Right lung (tissue), 5 donors: ENCODE results near the gene SERPING1. TPM values are rescaled to one million over a fixed set of nuclear protein-coding genes. Genes with fewer than 3 reads are reported as not detected.

Experiments used
- DNase-seq, 2 donors: peaks; one replicate each; pipeline ENCODE4 v3.0.0-alpha.2; 2013
- polyA plus RNA-seq, 5 donors: library from polyadenylated mRNA; unstranded; fragments of 120-200 nt; gene quantifications; one replicate each; pipeline versions ENCODE4 v1.2.1 to v1.2.3, GENCODE V29; 2013; ENCODE audit warnings: inconsistent platforms in 1 of 5, low replicate concordance in 1 of 5; ENCODE audit not compliant: insufficient read length in 5 of 5, insufficient read depth in 1 of 5

Gene SERPING1
- polyA plus RNA-seq, 5 donors = 172 to 210 (median 183) TPM

DNA sequence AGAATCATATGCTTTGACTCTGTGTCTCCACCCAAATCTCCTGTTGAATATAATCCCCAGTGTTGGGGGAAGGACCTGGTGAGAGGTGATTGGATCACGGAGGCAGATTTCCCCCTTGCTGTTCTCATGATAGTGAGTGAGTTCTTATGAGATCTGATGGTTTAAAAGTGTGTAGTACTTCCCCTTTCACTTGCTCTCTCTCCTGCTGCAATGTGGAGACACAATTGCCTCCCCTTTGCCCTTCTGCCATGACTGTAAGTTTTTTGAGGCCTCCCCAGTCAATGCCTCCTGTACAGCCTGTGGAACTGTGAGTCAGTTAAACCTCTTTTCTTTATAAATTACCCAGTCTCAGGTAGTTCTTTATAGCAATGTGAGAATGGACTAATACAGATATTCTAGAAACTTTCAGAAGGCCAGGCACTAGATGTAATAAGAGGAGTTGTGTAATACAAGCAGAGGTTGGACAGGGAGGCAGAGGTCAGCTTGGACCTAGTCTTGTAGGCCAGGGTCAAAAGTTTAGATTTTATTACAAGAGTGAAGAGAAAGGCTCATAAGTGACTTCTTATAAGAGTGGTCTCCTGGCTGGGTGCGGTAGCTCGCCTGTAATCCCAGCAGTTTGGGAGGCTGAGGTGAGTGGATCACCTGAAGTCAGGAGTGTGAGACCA, 9.3 kb upstream of the SERPING1 start:
- no peak for DNase-seq

DNA sequence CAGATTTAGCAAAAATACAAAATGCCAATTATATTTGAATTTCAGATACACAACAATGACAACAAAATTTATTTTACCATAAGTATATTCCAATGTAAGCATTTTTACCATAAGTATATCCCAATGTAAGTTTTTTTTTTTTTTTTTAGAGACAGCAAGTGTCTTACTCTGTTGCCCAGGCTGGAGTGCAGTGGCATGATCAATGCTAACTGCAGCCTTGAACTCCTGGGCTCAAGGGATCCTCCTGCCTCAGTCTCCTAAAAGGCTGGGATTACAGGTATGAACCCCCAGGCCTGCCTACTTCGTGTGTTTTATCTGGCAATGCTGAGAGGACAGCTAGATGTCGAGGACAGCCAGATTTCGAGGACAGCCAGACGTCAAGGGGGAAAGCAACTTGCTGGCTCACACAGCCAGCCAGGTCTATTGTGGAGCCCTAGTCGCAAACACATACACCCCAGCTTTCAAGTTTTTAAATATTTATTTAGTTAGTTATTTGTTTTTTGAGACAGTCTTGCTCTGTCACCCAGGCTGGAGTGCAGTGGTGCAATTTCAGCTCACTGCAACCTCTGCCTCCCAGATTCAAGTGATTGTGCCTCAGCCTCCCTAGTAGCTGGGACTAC, 1.1 kb upstream of the SERPING1 start:
- DNase-seq = no peak

DNA sequence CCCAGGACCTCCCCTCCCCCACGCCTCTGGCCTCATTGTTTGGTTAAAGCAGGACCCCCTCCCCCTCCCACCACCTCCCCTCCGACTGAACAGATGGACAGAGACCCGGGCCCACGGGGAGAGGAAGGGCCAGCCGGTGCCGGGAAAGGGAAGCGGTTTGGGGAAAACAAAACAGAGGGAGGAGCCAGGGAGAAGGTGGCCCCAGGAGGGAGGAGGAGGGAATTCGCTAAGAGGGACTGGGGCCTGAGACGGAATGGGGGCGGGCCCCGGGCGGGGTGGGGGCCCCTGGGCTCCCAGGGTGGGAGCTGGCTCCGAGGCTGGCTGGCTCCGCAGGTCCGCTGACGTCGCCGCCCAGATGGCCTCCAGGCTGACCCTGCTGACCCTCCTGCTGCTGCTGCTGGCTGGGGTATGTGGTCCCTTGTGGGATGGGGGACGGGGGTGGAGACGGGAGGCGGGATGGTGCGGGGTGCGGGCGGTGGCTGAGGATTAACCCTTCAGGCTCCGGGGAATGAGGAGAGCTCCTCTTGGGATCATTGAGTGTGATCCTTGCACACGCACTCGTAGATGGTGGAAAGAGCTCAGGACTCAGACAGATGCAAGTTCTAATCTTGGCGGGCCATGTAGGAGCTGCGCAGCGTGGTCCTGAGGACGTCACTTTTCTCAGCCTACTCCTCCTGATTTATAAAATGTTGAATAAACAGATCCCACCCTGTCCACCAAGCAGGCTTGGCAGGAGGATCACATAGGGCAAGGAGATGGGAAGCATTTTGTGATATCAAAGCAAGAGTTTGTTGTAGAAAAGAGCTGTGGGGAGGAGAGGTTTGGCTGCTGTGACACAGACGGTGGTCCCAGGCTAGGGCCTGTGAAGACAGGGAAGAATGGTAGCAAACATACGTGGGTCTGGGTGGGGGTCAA, 688 bp downstream of the SERPING1 start:
- peak; percentile 87 to 91 for DNase-seq

GRCh38 chr11:57598831-57599155, 1.3 kb downstream of the SERPING1 start:
- peak in 1 of 2 donors; percentile 40 for DNase-seq

DNA sequence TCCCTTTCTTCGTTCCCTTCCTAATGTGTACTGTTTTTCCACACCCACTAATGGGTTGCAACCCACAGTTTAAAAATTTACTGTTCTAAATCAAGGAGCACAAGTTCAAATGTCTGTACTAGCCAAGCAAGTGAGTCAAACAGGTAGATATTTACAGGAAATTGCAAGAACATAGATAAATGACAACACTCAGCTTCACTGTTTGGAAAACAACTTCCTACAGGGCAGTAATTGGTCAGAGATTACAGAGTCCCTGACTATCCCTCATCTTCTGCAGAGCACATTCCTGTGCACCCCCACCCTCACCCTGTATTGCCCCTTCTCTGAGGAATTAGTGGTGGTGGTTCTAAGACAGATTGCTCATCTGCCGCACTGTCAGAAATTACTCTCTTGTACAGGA, 1.9 kb downstream of the SERPING1 start:
- no peak for DNase-seq

GRCh38 chr11:57601297-57601696, 3.8 kb downstream of the SERPING1 start:
- no peak for DNase-seq

DNA sequence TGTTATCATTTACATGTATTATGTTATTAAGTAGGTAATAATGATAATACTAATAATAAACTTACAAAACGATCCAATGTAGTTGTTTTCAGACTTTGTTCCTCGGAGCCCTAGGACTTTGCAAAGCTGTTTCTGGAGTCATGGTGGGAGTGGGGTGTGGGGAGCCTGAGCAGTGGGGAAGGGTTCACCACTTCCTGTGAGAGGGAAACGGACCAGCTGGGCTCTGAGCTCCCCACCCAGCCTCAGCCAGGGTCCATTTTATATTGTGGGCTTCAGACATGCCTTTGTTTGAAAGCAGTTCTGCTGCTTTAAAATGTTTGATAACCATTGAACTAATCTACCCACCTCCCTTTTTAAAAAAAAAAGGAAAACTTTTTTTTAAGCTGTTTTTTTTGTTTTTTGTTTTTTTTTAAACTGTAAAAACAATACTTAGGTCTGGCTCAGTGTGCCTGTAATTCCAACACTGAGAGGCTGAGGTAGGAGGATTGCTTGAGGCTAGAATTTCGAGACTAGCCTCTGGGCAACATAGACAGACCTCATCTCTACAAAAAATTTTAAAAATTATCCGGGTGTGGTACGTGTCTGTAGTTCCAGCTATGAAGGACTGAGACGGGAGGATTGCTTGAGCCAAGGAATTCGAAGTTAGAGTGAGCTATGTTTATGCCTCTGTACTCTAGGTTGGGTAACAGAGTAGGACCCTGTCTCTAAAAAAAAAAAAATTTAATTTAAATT, 7.0 kb downstream of the SERPING1 start:
- peak; percentile 74 to 75 for DNase-seq

DNA sequence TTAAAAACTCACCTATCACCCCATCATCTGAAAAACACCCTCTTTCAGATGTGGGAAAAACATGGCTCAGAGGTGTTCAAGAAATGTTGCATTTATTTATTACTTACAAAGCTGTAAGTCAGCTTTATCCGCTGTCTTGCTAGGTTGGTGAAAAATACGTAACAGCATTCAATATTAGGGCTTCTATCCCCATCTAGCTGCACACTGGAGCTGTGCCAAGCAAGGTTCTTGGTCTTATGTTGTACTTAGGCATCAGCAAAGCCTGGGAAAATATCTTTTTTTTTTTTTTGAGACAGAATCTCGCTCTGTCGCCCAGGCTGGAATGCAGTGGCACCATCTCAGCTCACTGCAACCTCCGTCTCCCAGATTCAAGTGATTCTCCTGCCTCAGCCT, 7.5 kb downstream of the SERPING1 start:
- DNase-seq = peak in 1 of 2 donors; percentile 25

- no peak for DNase-seq
These were observed 12.7 kb downstream of the SERPING1 start for GRCh38 chr11:57610170-57610569.

DNA sequence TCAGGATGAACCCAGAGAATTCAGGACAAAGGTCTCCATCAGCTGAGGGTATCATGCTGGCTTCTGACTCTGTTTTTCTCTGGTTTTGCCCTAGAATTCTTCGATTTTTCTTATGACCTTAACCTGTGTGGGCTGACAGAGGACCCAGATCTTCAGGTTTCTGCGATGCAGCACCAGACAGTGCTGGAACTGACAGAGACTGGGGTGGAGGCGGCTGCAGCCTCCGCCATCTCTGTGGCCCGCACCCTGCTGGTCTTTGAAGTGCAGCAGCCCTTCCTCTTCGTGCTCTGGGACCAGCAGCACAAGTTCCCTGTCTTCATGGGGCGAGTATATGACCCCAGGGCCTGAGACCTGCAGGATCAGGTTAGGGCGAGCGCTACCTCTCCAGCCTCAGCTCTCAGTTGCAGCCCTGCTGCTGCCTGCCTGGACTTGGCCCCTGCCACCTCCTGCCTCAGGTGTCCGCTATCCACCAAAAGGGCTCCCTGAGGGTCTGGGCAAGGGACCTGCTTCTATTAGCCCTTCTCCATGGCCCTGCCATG, 16.8 kb downstream of the SERPING1 start:
- no peak for DNase-seq

DNA sequence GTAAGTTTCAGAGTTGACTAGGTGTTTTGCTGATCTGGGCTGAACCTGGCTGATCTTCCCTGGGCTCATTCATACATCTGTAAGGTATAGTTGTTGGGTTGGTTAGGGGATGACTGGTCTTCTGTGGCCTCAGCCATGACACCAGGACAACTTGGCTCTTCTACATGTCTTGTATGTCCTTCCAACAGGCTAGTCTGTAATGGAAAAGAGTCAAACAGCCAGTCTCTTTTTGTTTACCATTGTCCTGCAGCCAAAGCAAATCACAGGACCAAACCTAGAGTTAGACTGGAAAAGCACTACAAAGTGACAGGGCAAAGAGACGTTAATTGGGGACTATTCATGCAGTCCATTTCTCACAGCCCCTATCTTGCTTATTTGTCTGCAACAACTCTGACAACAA, 17.8 kb downstream of the SERPING1 start:
- DNase-seq = no peak

GRCh38 chr11:57616595-57616994, 19.1 kb downstream of the SERPING1 start:
- DNase-seq = no peak

DNA sequence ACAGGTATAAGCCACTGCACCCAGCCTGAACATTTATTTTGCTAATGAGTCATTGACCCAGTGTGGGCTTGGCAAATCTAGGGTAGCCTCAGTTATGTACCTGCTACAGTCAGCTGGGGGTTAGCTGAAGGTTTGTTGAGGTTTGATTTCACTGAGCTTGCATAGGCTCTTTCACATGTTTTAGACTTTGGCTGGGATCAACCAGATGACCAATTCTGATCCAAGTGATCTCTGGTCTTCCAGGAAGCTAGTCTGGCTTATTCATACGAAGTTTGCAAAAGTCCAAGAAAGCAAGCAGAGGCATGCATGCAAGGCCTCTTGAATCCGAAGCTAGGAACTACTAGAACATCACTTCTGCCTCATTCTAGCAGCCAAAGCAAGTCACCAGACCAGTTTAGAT, 21.0 kb downstream of the SERPING1 start:
- DNase-seq = no peak

GRCh38 chr11:57619331-57619730, 21.8 kb downstream of the SERPING1 start:
- no peak for DNase-seq

DNA sequence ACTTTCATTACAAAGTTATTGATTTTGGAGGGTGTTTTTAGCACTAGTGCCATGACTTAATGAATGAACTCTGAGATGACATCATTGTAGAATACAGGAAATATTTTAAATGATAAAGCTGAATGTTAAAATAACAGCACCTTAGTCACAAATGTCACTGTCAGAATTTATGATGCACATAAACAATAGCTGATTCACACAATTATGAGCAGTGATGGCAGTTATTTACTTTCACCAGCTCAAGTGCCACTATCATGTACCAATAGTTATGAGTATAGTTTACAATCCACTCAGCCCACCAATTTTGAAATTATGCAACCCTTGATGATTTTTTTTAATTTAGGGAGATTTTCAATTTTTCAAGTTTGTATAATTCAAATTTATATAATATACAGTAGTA, 23.0 kb downstream of the SERPING1 start:
- DNase-seq = no peak

DNA sequence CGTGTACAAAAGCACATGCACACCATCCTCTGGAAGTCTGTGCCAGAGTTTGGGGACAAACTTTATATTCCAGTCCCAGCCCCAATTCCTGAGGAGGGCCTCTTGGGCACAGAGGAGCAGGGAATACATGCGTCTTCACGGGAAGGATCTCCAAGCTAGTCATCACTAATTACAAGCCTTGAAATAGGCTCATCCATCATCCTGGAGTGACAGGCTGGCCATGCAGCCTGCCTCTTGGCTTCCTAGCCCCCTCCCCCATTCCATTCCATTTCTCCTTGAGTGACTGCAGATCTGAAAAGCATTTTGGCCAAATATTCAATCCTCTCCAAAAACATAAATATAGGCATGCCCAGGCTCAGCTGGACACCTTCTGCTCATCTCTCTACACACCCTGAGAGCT, 24.8 kb downstream of the SERPING1 start:
- no peak for DNase-seq

- no peak for DNase-seq
These were observed 27.4 kb downstream of the SERPING1 start for GRCh38 chr11:57624864-57625263.

- DNase-seq = no peak
These were observed 29.4 kb downstream of the SERPING1 start for GRCh38 chr11:57626895-57627294.

- DNase-seq = no peak
These were observed 32.7 kb downstream of the SERPING1 start for GRCh38 chr11:57630171-57630570.

DNA sequence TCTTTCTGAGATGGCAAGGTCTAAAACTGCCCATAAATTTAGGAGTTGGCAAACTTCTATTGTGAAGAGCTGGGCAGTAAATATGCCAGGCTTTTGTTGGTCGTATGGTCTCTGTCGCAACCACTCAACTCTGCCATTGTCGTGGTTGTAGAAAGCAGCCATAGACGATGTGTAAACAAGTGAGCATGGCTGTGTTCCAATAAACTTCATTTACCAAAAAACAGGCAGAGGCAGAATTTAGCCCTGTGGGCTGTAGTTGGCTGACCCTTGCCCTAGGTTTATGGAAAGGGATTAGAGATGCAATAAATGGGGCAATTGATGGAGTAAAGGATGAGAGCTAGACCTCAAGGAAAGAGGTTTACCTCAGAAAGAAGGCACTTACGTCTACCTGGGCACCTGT, 34.6 kb downstream of the SERPING1 start:
- no peak for DNase-seq

- DNase-seq = no peak
These were observed 36.0 kb downstream of the SERPING1 start for GRCh38 chr11:57633394-57634070.
